ENCODE measurements around the gene PCSK5. TPM values are rescaled to one million over a fixed set of nuclear protein-coding genes. Genes with fewer than 3 reads are reported as not detected.

Gene PCSK5
- total and polyA plus RNA-seq, 2 of the 8 experiments (the other 6 are each of a cell fraction or from before 2014, with no cell fraction given), result 5.5 to 10.7 TPM

GRCh38 chr9:75983319-75984045 lies 93.0 kb downstream of the PCSK5 start (continued):
- TF ChIP-seq KDM4A (IDR thresholded peaks at IDR 0.05; ENCODE audit: low read depth, low read length, severe bottlenecking), result no peak
- no peak for TF ChIP-seq NRF1 (IDR thresholded peaks at IDR 0.05; ENCODE audit: low read depth, low read length)
- no peak for TF ChIP-seq SP1 (IDR thresholded peaks at IDR 0.05; ENCODE audit: low read depth, low read length)
- no peak for TF ChIP-seq POLR2A (IDR thresholded peaks at IDR 0.05; ENCODE audit: control extremely low read depth in 1 of 2, low read depth in 2 of 2, low read length in 2 of 2)
- no peak for TF ChIP-seq HDAC2 (IDR thresholded peaks at IDR 0.05; ENCODE audit: borderline replicate concordance in 1 of 2, low read depth in 2 of 2, low read length in 2 of 2)
- no peak for TF ChIP-seq MAFK (IDR thresholded peaks at IDR 0.05; ENCODE audit: low read depth, low read length)
